NCI-H524 treated with DMSO at 0.1 percent for 48 hours (cell line): ENCODE results near the gene OR2L5.

Source experiments
- DNase-seq: peaks from one replicate; lab custom pipeline; 2025; lab: John Stamatoyannopoulos, UW

OR2L5 gene, protein sequence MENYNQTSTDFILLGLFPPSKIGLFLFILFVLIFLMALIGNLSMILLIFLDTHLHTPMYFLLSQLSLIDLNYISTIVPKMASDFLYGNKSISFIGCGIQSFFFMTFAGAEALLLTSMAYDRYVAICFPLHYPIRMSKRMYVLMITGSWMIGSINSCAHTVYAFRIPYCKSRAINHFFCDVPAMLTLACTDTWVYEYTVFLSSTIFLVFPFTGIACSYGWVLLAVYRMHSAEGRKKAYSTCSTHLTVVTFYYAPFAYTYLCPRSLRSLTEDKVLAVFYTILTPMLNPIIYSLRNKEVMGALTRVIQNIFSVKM

DNA sequence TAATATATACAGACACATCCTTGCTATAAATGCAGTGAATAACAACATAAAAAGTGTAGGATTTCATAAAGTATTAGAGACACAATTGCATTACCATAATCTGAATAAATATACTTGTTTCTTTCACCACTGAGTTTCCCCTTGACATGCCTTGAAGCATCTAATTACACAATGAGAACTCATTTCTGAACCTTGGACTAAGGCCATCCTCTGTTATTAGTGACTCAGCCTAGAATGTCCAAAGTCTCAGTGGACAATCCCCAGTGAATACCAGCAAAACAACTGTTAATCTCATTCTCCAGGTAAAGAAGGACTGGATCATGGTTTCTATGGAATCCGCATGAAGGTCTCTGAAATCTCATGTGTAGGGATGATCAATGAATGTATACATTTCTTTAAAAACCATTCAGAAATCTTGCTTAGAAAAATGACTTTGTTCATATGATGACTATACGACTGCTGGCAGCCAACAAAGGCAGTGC lies at the start of gene OR2L5:
OR2L5 (plus strand) TSS at position 432 of the 482 bp plus-strand sequence. CDS start 8,288 bp downstream, outside the sequence.
- DNase-seq: no peak

DNA sequence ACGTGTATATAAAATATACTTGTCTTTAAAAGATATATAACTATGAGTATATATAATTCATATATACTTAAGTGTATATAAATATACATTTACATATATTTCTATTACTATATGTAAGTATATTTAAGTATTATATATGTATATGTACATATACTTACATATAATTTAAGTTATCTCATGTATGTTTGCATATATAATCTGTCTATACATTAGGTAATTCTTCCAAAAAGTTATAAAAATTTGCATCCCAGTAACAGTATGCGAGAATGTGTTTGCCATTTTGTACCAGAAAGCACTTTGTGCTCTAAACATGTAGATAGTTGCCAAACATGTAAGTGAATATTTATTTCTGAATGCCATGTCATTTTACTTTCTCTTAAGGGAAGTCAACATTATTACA lies 48.5 kb upstream of the OR2L5 start, which contains the start of gene OR2AK2:
OR2AK2 (plus strand) TSS at position 301 of the 400 bp plus-strand sequence. CDS start 144 bp downstream, outside the sequence.
- no peak for DNase-seq

DNA sequence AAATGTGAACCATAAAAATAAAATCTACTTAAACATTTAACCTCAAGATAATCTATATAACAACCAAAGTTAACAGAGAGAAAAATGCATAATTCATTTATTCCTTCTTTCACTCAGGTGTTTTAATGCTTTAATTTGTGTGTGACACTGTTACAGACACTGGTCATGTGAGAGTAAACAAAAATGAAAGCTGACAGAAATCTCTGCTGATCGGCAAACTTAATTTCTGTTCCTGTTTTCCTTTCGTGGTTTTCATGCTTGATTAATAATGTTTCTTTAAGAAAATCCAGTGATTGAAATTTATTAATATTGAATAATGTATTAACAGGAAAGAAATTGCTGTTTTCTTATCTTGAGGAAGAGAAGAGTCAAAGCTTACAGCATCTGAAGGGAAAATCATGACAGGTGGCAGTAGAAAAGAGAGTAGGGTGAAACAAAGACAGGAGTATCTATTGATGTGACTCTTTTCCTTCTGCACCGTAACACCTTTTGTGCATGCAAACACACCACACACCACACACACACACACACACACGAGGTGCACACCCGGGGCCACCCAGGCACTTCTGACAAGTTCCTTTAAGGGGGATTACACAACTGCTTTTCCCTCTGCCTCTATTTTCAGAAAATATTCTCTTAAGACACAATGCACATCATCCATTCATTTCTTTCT lies 46.8 kb upstream of the OR2L5 start:
- DNase-seq: no peak

DNA sequence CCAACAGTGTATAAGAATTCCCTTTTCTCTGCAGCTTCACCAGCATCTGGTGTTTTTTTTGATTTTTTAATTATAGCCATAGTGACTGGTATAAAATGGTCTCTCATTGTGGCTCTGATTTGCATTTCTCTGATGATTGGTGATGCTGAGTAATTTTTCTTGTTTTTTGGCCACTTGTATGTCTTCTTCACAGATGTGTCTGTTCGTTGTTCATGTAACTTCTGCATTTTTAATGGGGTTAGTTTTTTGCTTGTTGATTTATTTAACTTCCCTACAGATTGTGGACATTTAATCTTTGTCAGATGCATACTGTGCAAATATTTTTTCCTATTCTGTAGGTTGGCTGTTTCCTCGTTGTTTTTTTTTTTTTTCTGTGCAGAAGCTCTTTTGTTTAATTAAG lies 20.5 kb upstream of the OR2L5 start:
- no peak for DNase-seq

DNA sequence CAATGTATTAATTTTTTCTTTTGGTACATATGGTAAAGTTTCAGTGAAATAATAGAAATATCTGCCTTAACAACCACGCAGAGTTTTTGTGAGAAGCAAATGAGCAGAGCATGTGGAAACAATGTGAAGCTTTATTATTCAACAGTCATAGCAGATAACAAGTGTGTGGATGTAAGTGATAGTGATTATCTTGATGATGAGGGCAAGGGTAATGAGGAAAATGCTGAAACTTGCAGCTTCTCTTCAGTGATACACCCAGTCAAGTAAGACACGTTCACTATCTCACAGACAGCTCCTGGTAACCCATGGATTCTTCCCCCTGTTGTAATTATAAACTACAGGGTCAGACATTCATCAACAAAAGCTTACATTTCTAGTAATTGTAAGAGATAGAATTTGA lies 14.6 kb upstream of the OR2L5 start:
- DNase-seq: no peak

DNA sequence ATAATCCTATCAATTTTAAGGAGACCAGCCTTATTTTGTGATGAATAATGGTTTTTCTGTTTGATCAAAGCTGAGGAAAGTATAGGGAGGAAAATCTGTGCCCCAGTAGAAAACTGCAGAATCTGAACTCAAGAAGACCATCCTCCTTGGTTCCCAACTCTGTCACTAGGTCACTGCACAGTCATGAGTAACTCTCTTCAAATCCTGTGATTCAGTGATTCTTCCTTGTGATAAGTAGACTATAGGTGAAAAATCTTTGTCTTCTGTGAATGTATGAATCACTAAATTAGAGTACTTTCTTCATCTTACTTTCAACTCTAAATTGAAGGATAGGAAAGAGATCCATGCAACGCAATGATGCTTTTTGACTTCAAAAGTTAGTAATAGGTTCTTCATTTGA lies 13.3 kb upstream of the OR2L5 start:
- DNase-seq: no peak

DNA sequence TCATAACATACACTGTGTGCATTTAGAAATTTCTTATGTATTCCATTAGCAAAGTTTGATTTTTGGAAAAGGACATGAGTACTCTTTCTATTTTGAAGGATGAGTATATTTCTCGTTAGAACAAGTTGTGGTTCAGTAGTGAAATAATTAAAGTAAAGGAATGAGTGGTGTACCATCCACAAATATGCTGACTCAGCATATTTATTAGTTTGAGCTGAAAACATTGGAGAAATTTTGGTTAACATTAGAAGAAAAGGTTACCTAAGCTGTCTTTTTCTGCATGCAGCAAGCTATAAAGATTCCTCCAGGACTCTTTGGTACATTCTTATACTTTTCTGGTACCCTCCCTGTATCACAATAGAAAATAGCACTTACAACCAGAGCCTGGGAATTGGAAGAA lies 5.7 kb upstream of the OR2L5 start:
- no peak for DNase-seq

DNA sequence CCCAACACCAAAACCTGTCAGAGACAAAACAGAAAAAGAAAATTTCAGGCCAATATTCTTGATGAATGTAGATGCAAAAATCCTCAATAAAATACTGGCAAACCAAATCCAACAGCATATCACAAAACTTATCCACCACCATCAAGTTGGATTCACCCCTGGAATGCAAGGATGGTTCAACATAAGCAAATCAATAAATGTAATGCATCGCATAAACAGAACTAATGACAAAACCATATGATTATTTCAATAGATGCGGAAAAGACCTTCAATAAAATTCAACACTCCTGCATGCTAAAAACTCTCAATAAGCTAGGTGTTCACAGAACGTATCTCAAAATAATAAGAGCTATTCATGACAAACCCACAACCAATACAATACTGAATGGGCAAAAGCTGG lies 3.8 kb upstream of the OR2L5 start:
- DNase-seq: no peak

DNA sequence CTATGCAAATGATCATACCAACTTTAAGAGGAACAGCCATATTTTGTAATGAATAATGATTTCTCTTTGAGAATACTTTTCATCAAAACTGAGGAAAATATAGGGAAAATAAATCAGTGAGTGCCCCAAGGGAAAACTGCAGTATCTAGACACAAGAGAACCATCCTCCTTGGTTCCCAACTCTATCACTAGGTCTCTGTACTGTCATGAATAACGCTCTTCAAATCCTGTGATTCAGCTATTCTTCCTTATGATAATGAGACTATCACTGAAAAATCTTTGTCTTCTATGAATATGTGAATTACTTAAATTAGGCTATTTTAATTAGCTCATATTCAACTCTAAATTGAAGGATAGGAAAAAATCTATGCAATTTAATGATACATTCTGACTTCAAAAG lies 2.3 kb downstream of the OR2L5 start:
- no peak for DNase-seq

DNA sequence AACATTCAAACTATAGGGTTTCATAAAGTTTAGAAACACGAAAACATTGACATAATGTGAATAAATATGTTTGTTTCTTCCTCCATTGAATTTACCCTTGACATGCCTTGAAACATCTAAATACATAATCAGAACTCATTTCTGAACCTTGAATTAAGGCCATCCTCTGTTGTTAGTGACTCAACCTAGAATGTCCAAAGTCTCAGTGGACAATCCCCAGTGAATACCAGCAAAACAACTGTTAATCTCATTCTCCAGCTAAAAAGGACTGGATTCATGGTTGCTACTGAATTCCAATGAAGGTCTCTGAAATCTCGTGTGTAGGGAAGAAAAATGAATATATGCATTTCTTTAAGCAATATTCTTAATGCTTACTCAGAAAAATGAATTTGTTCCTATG lies 16.3 kb downstream of the OR2L5 start, which contains the start of gene OR2L2:
OR2L2 (plus strand) TSS at position 301 of the 400 bp plus-strand sequence. CDS start 8,198 bp downstream, outside the sequence.
- no peak for DNase-seq

DNA sequence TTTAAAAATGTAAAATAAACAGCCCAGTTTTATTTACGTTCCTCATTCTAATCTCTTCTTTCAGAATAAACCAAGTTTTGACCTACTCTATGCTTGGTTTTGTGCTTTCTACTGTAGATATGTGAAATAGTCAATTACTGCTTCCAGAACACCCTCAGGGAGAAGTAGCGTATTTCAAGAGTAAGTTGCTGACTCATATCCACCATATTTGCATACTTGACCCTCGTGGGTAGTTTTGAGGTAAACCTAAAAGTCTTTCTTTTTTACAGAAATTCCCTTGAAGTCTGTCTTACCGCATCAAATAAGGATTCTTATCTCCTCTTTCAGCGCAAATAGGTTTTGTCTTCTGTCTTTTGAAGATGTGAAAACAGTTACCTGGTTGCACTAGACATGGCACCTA lies 31.7 kb downstream of the OR2L5 start:
- no peak for DNase-seq

DNA sequence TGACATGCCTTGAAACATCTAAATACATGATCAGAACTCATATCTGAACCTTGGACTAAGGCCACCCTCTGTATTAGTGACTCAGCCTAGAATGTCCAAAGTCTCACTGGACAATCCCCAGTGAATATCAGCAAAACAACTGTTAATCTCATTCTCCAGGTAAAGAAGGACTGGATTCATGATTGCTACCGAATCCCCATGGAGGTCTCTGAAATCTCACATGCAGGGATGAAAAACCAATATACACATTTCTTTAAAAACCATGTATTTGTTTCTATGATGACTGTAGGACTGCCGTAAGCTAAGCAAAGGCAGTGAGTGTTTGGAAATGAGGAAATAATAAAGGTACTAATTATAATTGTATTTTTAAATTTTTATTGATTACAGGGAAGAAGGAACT lies 33.1 kb downstream of the OR2L5 start, which contains the start of gene OR2L3:
OR2L3 (plus strand) TSS at position 301 of the 400 bp plus-strand sequence. CDS start 13,846 bp downstream, outside the sequence.
- DNase-seq: no peak

DNA sequence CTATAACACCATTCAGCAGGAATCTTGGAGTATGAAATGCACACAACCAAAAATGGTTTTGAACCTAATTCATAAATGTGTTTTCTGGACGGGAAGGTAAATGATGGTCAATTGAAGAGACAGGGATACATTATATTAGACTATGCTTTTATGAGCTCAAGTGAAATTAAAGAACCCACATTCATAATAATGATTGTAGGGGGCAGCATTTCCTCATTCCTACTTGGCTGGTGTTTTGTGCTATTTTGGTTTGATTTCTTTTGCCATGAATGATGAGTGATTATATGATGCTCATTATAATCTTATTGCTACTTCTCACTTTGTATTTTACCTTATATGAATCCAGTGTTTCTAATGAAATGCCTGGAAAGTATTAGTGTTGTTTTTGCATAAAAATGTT lies 33.5 kb downstream of the OR2L5 start:
- DNase-seq: no peak

DNA sequence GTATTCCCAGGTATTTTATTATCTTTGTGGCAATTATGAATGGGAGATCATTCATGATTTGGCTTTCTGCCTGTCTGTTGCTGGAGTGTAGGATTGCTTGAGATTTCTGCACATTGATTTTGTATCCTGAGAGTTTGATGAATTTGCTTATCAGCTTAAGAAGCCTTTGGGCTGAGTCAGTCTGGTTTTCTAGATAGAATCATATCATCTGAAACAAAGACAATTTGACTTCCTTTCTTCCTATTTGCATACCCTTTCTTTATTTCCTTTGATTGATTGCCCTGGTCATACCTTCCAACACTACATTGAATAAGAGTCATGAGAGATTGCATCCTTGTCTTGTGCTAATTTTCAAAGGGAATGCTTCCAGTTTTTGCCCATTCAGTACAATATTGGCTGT lies 41.2 kb downstream of the OR2L5 start:
- DNase-seq: no peak

DNA sequence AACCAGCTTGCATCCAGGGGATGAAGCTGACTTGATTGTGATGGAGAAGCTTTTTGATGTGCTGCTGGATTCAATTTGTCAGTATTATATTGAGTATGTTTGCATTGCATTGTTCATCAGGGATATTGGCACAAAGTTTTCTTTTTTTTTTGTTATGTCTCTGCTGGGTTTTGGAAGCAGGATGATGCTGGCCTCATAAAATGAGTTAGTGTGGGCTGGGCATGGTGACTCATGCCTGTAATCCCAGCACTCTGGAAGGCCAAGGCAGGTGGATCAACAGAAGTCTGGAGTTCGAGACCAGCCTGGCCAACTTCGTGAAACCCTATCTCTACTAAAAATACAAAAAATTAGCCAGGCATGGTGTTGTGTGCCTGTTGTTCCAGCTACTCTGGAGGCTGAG lies 41.8 kb downstream of the OR2L5 start:
- DNase-seq: no peak

DNA sequence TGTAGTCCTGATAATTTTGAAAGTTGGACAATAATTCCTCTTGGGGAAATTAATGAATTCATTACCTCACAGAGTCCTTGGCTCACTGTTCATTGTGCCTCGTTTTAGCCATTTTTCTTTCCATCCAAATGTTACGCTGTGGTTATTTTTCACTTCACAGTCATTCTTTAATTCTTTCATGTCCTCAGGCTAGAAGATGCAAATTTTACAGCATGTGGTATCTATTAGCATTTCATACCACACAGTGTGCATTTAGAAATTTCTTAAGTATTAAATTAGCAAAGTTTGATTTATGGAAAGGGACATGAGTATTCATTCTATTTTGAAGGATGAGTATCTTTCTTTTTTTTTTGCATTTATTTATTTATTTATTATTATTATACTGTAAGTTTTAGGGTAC lies 51.6 kb downstream of the OR2L5 start:
- no peak for DNase-seq

DNA sequence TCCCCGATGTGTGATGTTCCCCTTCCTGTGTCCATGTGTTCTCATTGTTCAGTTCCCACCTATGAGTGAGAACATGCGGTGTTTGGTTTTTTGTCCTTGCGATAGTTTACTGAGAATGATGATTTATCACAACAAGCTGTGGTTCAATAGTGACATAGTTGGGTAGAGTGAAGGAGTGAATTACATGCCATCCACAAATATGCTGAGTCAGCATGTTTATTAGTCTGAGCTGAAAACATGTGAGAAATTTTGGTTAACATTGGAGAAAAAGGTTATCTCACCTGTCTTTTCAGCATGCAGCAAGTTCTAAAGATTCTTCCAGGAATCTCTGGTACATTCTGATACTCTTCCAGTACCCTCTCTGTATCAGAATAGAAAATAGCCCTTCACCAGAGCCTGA lies 52.1 kb downstream of the OR2L5 start:
- no peak for DNase-seq
